ENCODE results near the gene BAHCC1.
"Not testable (repeated sequence)": the region's sequence is repeated elsewhere in the genome, so short reads cannot be mapped to it uniquely, and the experiment has no call there.

- not testable (repeated sequence) for TF ChIP-seq CTCF (conservative IDR thresholded peaks at IDR 0.05 in 1 of 2, IDR thresholded peaks at IDR 0.05 in 1 of 2; ENCODE audit: low read depth in 1 of 2, low read length in 2 of 2); EZH2 (IDR thresholded peaks at IDR 0.05; ENCODE audit: low read length, missing control alignments)
These were observed 33.3 kb upstream of the BAHCC1 start for GRCh38 chr17:81362001-81362400.
